ENCODE results near the gene TUBGCP4. TPM values are rescaled to one million over a fixed set of nuclear protein-coding genes. Genes with fewer than 3 reads are reported as not detected.
A peak's percentile ranks its signal among the peaks of the same experiment; 100 is the strongest.

TUBGCP4 gene
- total and polyA plus RNA-seq, 9 of the 15 experiments (the other 6 are each of a cell fraction or from before 2014, with no cell fraction given): 10.7 to 50.2 (median 29.6) TPM

GRCh38 chr15:43440721-43441281, 69.9 kb downstream of the TUBGCP4 start (continued):
- peak; percentile 20 to 61; a peak in 1 of 4 replicates for TF ChIP-seq TEAD1 (CRISPR knock-in tag; IDR thresholded peaks at IDR 0.05)
- TF ChIP-seq RFX5 (IDR thresholded peaks at IDR 0.05; ENCODE audit: low read depth, low read length): no peak
- TF ChIP-seq, protein P1, sequence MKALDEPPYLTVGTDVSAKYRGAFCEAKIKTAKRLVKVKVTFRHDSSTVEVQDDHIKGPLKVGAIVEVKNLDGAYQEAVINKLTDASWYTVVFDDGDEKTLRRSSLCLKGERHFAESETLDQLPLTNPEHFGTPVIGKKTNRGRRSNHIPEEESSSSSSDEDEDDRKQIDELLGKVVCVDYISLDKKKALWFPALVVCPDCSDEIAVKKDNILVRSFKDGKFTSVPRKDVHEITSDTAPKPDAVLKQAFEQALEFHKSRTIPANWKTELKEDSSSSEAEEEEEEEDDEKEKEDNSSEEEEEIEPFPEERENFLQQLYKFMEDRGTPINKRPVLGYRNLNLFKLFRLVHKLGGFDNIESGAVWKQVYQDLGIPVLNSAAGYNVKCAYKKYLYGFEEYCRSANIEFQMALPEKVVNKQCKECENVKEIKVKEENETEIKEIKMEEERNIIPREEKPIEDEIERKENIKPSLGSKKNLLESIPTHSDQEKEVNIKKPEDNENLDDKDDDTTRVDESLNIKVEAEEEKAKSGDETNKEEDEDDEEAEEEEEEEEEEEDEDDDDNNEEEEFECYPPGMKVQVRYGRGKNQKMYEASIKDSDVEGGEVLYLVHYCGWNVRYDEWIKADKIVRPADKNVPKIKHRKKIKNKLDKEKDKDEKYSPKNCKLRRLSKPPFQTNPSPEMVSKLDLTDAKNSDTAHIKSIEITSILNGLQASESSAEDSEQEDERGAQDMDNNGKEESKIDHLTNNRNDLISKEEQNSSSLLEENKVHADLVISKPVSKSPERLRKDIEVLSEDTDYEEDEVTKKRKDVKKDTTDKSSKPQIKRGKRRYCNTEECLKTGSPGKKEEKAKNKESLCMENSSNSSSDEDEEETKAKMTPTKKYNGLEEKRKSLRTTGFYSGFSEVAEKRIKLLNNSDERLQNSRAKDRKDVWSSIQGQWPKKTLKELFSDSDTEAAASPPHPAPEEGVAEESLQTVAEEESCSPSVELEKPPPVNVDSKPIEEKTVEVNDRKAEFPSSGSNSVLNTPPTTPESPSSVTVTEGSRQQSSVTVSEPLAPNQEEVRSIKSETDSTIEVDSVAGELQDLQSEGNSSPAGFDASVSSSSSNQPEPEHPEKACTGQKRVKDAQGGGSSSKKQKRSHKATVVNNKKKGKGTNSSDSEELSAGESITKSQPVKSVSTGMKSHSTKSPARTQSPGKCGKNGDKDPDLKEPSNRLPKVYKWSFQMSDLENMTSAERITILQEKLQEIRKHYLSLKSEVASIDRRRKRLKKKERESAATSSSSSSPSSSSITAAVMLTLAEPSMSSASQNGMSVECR (CRISPR knock-in tag; IDR thresholded peaks at IDR 0.05): no peak
- no peak for TF ChIP-seq ZNF830 (CRISPR knock-in tag; IDR thresholded peaks at IDR 0.05)
- TF ChIP-seq POLR3A (IDR thresholded peaks at IDR 0.05; ENCODE audit: borderline replicate concordance, extremely low read depth, insufficient read depth, insufficient read length): no peak
- TF ChIP-seq ZNF280B (CRISPR knock-in tag; IDR thresholded peaks at IDR 0.05): no peak
- no peak for TF ChIP-seq NONO (IDR thresholded peaks at IDR 0.05; ENCODE audit: low read depth in 2 of 2, low read length in 1 of 2)
- peak; percentile 95 for TF ChIP-seq JUN (IDR thresholded peaks at IDR 0.05; ENCODE audit: borderline replicate concordance, low read depth, low read length)
- peak; percentile 67; the same call in 1 of the 2 replicates for TF ChIP-seq JUN (CRISPR knock-in tag; IDR thresholded peaks at IDR 0.05; ENCODE audit: borderline replicate concordance)
- TF ChIP-seq ZNF224 (CRISPR knock-in tag; IDR thresholded peaks at IDR 0.05): no peak
- no peak for TF ChIP-seq MEF2D (tag; conservative IDR thresholded peaks at IDR 0.05; ENCODE audit: low read depth)
- TF ChIP-seq KDM2B (CRISPR knock-in tag; IDR thresholded peaks at IDR 0.05): no peak
- 0 out of 2 replicates have a peak, but pooled peaks have one; percentile 16 for TF ChIP-seq BCOR (IDR thresholded peaks at IDR 0.05)
- TF ChIP-seq ZNF444 (CRISPR knock-in tag; IDR thresholded peaks at IDR 0.05): no peak
- no peak for TF ChIP-seq ZFP1 (CRISPR knock-in tag; IDR thresholded peaks at IDR 0.05)
- TF ChIP-seq BHLHE40 (IDR thresholded peaks at IDR 0.05; ENCODE audit: low read length): no peak
- no peak for TF ChIP-seq ZFX (CRISPR knock-in tag; IDR thresholded peaks at IDR 0.05)
- TF ChIP-seq EZH2 (IDR thresholded peaks at IDR 0.05; ENCODE audit: borderline replicate concordance, low read depth, low read length): no peak
- TF ChIP-seq ATF2 (CRISPR knock-in tag; IDR thresholded peaks at IDR 0.05): no peak
- TF ChIP-seq HMG20A (CRISPR knock-in tag; conservative IDR thresholded peaks at IDR 0.05): no peak
- no peak for TF ChIP-seq HDAC8 (tag; IDR thresholded peaks at IDR 0.05)
- no peak for TF ChIP-seq SRSF3 (IDR thresholded peaks at IDR 0.05; ENCODE audit: insufficient read depth, low read length)

All from K562 (cell line).